MM.1S (cell line): ENCODE data around the gene AUTS2.
A peak's percentile ranks its signal among the peaks of the same experiment; 100 is the strongest.

Experiments
- EZH2 ChIP-seq: fragments of 300-600 bp; sonication (generic); optimal IDR thresholded peaks from 2 replicates; pipeline ENCODE3; 2017; ENCODE audit warnings: low read depth, mild to moderate bottlenecking, antibody characterized with exemption, low read length, mixed read lengths
- TF ChIP-seq, protein P1 (sequence below): fragments of 300-600 bp; sonication (generic); IDR thresholded peaks from 2 replicates; pipeline ENCODE4 v1.5.1; 2016; ENCODE audit warnings: antibody characterized with exemption, low read length, mixed read lengths

DNA sequence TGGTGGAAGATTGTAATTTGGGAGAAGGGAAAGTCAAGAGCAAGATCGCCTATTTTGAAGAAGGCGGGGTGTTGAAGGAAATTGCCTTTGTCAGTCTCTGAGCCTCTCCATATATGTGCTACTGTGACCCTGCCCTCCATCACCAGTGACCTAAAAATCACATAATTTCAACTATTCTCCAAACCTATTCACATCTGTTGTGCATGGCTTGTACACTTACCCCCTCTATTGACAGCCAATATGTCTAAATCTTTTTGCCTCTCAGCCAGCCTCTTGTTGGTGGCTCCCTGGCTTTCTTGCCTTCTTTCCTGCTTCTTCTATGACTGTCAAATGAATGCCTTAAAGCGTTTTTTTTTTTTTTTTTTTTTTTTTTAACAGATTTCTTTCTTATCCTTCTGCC is 295.6 kb downstream of the AUTS2 start:
- TF ChIP-seq, protein P1, sequence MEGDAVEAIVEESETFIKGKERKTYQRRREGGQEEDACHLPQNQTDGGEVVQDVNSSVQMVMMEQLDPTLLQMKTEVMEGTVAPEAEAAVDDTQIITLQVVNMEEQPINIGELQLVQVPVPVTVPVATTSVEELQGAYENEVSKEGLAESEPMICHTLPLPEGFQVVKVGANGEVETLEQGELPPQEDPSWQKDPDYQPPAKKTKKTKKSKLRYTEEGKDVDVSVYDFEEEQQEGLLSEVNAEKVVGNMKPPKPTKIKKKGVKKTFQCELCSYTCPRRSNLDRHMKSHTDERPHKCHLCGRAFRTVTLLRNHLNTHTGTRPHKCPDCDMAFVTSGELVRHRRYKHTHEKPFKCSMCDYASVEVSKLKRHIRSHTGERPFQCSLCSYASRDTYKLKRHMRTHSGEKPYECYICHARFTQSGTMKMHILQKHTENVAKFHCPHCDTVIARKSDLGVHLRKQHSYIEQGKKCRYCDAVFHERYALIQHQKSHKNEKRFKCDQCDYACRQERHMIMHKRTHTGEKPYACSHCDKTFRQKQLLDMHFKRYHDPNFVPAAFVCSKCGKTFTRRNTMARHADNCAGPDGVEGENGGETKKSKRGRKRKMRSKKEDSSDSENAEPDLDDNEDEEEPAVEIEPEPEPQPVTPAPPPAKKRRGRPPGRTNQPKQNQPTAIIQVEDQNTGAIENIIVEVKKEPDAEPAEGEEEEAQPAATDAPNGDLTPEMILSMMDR: peak; percentile 14; the same call in 1 of the 2 replicates
- TF ChIP-seq EZH2: no peak
